ENCODE measurements around the gene STIP1. TPM values are rescaled to one million over a fixed set of nuclear protein-coding genes. Genes with fewer than 3 reads are reported as not detected.

STIP1 gene
- total RNA-seq, 4 donors from 2014 or later = 53.5 to 100 (median 72.6) TPM

GRCh38 chr11:64251016-64251752, 65.2 kb downstream of the STIP1 start, which contains the start of gene PLCB3:
Gene PLCB3, plus strand, starts transcription at chr11:64251530. Its CDS starts 120 bp downstream, at chr11:64251650.
- no peak for TF ChIP-seq CTCF (IDR thresholded peaks at IDR 0.05; ENCODE audit: low read depth)

GRCh38 chr11:64251753-64252002, 65.7 kb downstream of the STIP1 start:
- TF ChIP-seq CTCF (IDR thresholded peaks at IDR 0.05; ENCODE audit: low read depth) = no peak

GRCh38 chr11:64252003-64252872, 66.3 kb downstream of the STIP1 start:
- TF ChIP-seq CTCF (IDR thresholded peaks at IDR 0.05; ENCODE audit: low read depth) = no peak

GRCh38 chr11:64253043-64253442, 67.1 kb downstream of the STIP1 start:
- no peak for TF ChIP-seq CTCF (IDR thresholded peaks at IDR 0.05; ENCODE audit: low read depth)

- TF ChIP-seq CTCF (IDR thresholded peaks at IDR 0.05; ENCODE audit: low read depth) = no peak
These were observed 67.5 kb downstream of the STIP1 start for GRCh38 chr11:64253481-64253880.

Other genes with a start within 250 kb of the STIP1 start
- gene NAA40, start 247.2 kb upstream of the STIP1 start, total RNA-seq = 10 to 100 TPM in 1 of 4 donors, 1 to 10 TPM in 3; 4.6 to 11.2 (median 7.4) TPM
- gene COX8A, start 211.6 kb upstream of the STIP1 start, total RNA-seq = 100 to 1,000 TPM; 299 to 526 (median 371) TPM
- gene OTUB1, start 199.7 kb upstream of the STIP1 start, total RNA-seq = 10 to 100 TPM; 41.6 to 49.1 (median 44.4) TPM
- under 1 TPM in 1 of 4 donors, not detected in 3; 0.22 TPM for gene FLRT1, start 150.2 kb upstream of the STIP1 start, total RNA-seq
- 10 to 100 TPM in 3 of 4 donors, 1 to 10 TPM in 1; 8.0 to 24.0 (median 19.8) TPM for gene MACROD1, start 20.1 kb upstream of the STIP1 start, total RNA-seq
- 10 to 100 TPM; 23.5 to 97.6 (median 42.2) TPM for gene FERMT3, start 20.6 kb downstream of the STIP1 start, total RNA-seq
- 10 to 100 TPM; 34.1 to 89.1 (median 43.6) TPM for gene TRPT1, start 40.0 kb downstream of the STIP1 start, total RNA-seq
- gene NUDT22, start 40.1 kb downstream of the STIP1 start, total RNA-seq = 10 to 100 TPM; 19.2 to 77.6 (median 41.8) TPM
- gene DNAJC4, start 44.4 kb downstream of the STIP1 start, total RNA-seq = 10 to 100 TPM; 21.5 to 32.0 (median 26.9) TPM
- 100 to 1,000 TPM; 122 to 332 (median 231) TPM for gene VEGFB, start 48.4 kb downstream of the STIP1 start, total RNA-seq
- gene FKBP2, start 54.9 kb downstream of the STIP1 start, total RNA-seq = 10 to 100 TPM; 32.0 to 40.9 (median 36.7) TPM
- 10 to 100 TPM; 64.3 to 73.1 (median 69.1) TPM for gene PPP1R14B, start 60.8 kb downstream of the STIP1 start, total RNA-seq
- gene PLCB3, start 65.4 kb downstream of the STIP1 start, total RNA-seq = 10 to 100 TPM; 10.8 to 17.9 (median 16.3) TPM
- gene BAD, start 98.5 kb downstream of the STIP1 start, total RNA-seq = 10 to 100 TPM; 47.1 to 92.5 (median 90.6) TPM
- 10 to 100 TPM in 3 of 4 donors, 1 to 10 TPM in 1; 7.7 to 18.1 (median 14.7) TPM for gene GPR137, start 99.7 kb downstream of the STIP1 start, total RNA-seq
- gene KCNK4, start 105.1 kb downstream of the STIP1 start, total RNA-seq = not detected
- gene CATSPERZ, start 114.2 kb downstream of the STIP1 start, total RNA-seq = not detected
- 10 to 100 TPM; 16.3 to 54.1 (median 35.5) TPM for gene ESRRA, start 119.4 kb downstream of the STIP1 start, total RNA-seq
- gene TRMT112, start 131.4 kb downstream of the STIP1 start, total RNA-seq = 100 to 1,000 TPM; 225 to 266 (median 241) TPM
- gene PRDX5, start 131.9 kb downstream of the STIP1 start, total RNA-seq = 100 to 1,000 TPM; 122 to 236 (median 223) TPM
- gene CCDC88B, start 154.0 kb downstream of the STIP1 start, total RNA-seq = 10 to 100 TPM in 2 of 4 donors, 1 to 10 TPM in 2; 7.0 to 18.2 (median 11.2) TPM
- gene RPS6KA4, start 173.0 kb downstream of the STIP1 start, total RNA-seq = 10 to 100 TPM in 3 of 4 donors, 1 to 10 TPM in 1; 7.2 to 27.5 (median 16.3) TPM

Data from subcutaneous adipose tissue (tissue), 4 donors.